GM18951 (cell line): ENCODE measurements around the gene CACNA1D.

Experiments used
- POLR2A ChIP-seq: IDR thresholded peaks from 4 replicates; pipeline ENCODE4 v1.6.1; 2011; ENCODE audit warnings: mild to moderate bottlenecking; ENCODE audit not compliant: insufficient read length, insufficient read depth; ENCODE audit errors: extremely low read depth
- in situ Hi-C: fragments of 300-500 bp; cut with MboI; formaldehyde crosslinking; loops from one replicate; pipeline ENCODE4 v1.12.0; 2022; ENCODE audit warnings: low sequenced_read_pairs, mixed read lengths, inconsistent platforms; ENCODE audit not compliant: unreplicated experiment

Gene CACNA1D

GRCh38 chr3:53809764-53810400 is 315.5 kb downstream of the CACNA1D start:
- no peak for TF ChIP-seq POLR2A

DNA sequence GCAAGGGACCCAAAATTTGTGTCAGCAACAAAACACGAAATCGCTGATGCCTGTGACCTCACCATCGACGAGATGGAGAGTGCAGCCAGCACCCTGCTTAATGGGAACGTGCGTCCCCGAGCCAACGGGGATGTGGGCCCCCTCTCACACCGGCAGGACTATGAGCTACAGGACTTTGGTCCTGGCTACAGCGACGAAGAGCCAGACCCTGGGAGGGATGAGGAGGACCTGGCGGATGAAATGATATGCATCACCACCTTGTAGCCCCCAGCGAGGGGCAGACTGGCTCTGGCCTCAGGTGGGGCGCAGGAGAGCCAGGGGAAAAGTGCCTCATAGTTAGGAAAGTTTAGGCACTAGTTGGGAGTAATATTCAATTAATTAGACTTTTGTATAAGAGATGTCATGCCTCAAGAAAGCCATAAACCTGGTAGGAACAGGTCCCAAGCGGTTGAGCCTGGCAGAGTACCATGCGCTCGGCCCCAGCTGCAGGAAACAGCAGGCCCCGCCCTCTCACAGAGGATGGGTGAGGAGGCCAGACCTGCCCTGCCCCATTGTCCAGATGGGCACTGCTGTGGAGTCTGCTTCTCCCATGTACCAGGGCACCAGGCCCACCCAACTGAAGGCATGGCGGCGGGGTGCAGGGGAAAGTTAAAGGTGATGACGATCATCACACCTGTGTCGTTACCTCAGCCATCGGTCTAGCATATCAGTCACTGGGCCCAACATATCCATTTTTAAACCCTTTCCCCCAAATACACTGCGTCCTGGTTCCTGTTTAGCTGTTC is 316.9 kb downstream of the CACNA1D start:
- TF ChIP-seq POLR2A = no peak

More at GRCh38 chr3:53809764-53810400, 315.5 kb downstream of the CACNA1D start:
- in situ Hi-C loops = no loop called here

DNA sequence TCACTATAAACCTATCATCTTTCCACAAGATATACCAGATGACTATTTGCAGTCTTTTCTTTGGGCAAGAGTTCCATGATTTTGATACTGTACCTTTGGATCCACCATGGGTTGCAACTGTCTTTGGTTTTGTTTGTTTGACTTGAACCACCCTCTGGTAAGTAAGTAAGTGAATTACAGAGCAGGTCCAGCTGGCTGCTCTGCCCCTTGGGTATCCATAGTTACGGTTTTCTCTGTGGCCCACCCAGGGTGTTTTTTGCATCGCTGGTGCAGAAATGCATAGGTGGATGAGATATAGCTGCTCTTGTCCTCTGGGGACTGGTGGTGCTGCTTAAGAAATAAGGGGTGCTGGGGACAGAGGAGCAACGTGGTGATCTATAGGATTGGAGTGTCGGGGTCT is 318.0 kb downstream of the CACNA1D start:
- in situ Hi-C loops = no loop called here
- TF ChIP-seq POLR2A = no peak

More for the DNA sequence above, 316.9 kb downstream of the CACNA1D start:
- in situ Hi-C loops = no loop called here

DNA sequence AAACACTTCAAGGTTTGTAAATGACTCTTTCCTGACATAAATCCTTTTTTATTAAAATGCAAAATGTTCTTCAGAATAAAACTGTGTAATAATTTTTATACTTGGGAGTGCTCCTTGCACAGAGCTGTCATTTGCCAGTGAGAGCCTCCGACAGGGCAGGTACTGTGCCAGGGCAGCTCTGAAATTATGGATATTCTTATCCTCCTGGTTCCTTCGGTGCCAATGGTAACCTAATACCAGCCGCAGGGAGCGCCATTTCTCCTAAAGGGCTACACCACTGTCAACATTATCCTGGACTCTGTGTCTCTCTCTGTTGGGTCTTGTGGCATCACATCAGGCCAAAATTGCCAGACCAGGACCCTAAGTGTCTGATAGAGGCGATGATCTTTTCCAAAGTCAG is 318.8 kb downstream of the CACNA1D start:
- in situ Hi-C loops = no loop called here
- no peak for TF ChIP-seq POLR2A

DNA sequence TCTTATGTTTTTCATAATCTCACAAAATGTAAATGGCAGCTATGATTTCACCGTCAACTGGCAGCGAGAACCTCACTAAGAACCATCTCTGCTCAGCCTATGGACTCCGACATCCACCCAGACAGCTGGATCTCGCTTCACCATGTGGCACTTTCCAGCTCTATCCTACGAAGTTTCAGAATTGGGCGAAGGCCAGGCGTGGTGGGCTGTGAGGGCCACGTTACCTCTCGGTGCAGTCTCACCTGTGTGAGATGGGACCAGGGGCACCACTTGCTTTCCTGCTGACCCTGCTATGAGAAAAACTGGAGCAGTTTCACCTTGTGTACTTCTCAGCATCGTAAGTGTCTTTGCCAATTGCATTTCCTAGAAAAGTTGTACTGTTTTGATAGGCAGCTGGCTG is 319.5 kb downstream of the CACNA1D start:
- TF ChIP-seq POLR2A = no peak
- in situ Hi-C loops = no loop called here

- no peak for TF ChIP-seq POLR2A
- in situ Hi-C loops = no loop called here
These were observed 320.7 kb downstream of the CACNA1D start for GRCh38 chr3:53815067-53815466.

DNA sequence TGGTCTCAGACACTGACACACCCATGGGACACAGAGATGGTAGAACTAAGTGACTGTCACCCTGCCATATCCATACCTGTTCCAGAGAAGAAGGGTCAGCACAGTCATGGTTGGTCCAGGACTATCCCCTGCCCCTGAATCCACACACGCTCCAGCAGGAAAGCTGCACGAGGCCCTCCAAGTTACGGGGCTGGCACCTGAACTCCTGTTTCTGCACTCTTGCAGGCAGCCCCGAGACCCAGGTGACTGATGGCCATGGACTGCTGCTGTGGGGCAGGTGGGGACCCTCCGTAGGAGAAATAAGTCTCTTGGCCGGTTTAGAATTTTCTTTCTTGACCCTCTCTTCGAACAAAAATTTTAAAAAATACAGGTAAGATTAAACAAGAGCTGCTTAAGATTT is 321.2 kb downstream of the CACNA1D start:
- in situ Hi-C loops = no loop called here
- no peak for TF ChIP-seq POLR2A

DNA sequence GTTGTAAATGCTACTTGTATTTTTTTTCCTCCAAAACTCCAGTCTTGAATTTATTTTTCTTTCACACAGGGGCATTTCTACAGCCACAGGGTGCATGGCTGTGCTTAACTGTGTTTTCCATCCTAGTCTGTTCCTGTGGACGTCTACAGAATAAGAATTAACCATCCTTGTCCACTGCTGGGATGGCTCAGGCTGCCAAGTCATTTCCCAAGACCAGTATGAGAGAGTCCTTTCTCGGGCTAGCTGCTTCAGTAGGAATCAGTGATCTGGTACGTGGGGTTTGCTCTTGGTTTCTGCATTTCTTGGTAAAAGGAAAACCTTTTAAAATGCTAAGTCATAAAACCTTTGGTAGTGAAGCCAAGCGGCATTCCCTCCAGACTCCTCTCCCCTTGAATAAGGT is 322.0 kb downstream of the CACNA1D start:
- TF ChIP-seq POLR2A = no peak
- in situ Hi-C loops = no loop called here

DNA sequence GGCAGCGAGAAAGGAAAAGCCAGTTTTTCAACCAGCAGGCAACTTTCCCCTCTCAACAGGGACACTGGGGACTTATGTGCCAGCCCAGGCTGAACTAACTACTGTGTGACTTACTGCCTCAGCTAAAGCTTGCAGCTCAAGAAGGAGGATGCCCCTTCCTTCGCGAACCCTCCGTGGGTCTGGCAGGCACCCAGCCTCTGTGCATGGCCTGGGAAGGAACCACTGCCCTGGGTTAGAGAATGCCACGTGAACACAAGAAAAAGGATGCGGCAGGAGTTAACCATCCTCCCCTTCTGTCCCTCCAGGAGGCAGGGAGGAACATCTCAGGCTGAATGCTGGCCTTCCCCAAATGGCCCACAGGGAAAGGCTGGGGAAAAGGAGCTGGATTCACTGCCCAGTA is 322.8 kb downstream of the CACNA1D start:
- no peak for TF ChIP-seq POLR2A
- in situ Hi-C loops = no loop called here

- in situ Hi-C loops = no loop called here
- TF ChIP-seq POLR2A = no peak
These were observed 323.4 kb downstream of the CACNA1D start for GRCh38 chr3:53817809-53818208.

DNA sequence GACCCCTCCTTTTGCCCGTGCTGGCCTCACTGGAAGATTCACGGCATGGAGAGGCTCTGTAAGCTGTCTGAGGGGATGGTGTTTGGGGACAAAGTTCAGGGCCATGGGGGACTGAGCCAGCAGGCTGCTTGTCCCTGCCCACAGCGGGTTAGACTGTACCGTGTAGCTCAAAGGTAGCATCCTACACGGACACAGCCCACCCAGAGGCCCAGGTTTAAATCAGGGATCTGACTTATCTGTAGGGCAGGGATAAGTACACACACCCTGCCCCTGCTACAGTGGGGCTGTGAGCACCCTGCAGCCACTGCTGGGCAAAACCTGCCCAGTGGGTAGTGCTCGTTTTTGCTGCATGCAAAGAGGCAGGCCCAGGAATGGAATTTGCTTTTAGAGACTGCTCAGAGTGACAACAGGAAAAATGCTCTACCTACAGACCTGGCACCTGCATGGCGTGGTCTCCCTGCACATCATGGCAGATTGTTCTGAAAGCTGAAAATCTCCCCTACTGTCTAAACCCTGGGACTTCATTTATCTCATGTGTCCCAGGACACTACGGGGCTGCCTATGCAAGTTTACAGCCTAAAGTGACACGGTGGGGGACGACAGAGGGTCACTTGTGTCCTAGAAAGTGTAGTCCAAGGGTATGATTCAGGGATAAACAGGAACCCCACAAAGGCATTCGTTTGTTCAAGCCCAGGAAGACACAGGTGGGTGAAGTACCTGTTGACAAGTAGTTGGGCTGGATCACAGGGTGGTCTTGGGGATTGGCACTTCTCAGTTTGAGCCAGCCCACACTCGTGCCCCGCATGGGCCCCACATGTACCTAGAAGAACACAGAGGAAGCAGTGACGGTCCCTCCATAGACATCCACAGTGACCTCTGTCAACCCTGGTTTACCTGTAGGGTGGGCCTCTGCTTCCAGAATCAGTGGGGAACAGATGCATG is 324.1 kb downstream of the CACNA1D start:
- in situ Hi-C loops = no loop called here
- no peak for TF ChIP-seq POLR2A

GRCh38 chr3:53819163-53819868 is 324.9 kb downstream of the CACNA1D start:
- in situ Hi-C loops = no loop called here
- TF ChIP-seq POLR2A = no peak

GRCh38 chr3:53820084-53820483 is 325.7 kb downstream of the CACNA1D start:
- in situ Hi-C loops = no loop called here
- no peak for TF ChIP-seq POLR2A
